Articular chondrocyte of knee joint (primary cell): Measurements from ENCODE around the gene JPT2. TPM values are rescaled to one million over a fixed set of nuclear protein-coding genes. Genes with fewer than 3 reads are reported as not detected.

Experiments used
- small RNA-seq: library from RNA; depleted of rRNA; stranded (forward); fragments of <200 nt; gene quantifications from one replicate; pipeline ENCODE3, GENCODE V24; 2012
- total RNA-seq: library from RNA; depleted of rRNA; stranded (reverse); fragments of >200 nt; gene quantifications from 2 replicates; pipeline ENCODE4 v1.2.3, GENCODE V29; 2012

JPT2 gene
- total RNA-seq = 23.7 and 24.9 TPM in 2 replicates

GRCh38 chr16:1677942-1678499 lies at the start of gene JPT2:
JPT2 (plus strand) TSS chr16:1678279; CDS start chr16:1678313, 34 bp downstream.

GRCh38 chr16:1705688-1706385 lies 27.8 kb downstream of the JPT2 start, which contains the start of gene MAPK8IP3:
MAPK8IP3 (plus strand) TSS chr16:1706195; CDS start chr16:1706340, 145 bp downstream.

Small RNA genes lying within 50 kb of the gene (small RNA-seq; reads per million reads assigned to genes)
- gene MIR3177 = not detected

Other genes with a start within 250 kb of the JPT2 start
- not detected in 2 replicates for gene PERCC1, start 247.2 kb upstream of the JPT2 start, total RNA-seq
- 0.13 and 0.22 TPM in 2 replicates for gene CCDC154, start 233.7 kb upstream of the JPT2 start, total RNA-seq
- gene CLCN7, start 203.3 kb upstream of the JPT2 start, total RNA-seq = 52.8 and 82.3 TPM in 2 replicates
- gene PTX4, start 189.3 kb upstream of the JPT2 start, total RNA-seq = not detected in 2 replicates
- 9.9 and 10.4 TPM in 2 replicates for gene TELO2, start 184.9 kb upstream of the JPT2 start, total RNA-seq
- gene TMEM204, start 144.6 kb upstream of the JPT2 start, total RNA-seq = 10.6 and 11.9 TPM in 2 replicates
- gene IFT140, start 66.2 kb upstream of the JPT2 start, total RNA-seq = 27.3 and 30.7 TPM in 2 replicates
- 8.9 and 9.4 TPM in 2 replicates for gene CRAMP1, start 65.9 kb upstream of the JPT2 start, total RNA-seq
- 33.2 and 35.8 TPM in 2 replicates for gene MAPK8IP3, start 27.9 kb downstream of the JPT2 start, total RNA-seq
- gene NME3, start 93.3 kb downstream of the JPT2 start, total RNA-seq = 21.7 and 29.3 TPM in 2 replicates
- 8.6 and 9.0 TPM in 2 replicates for gene EME2, start 94.5 kb downstream of the JPT2 start, total RNA-seq
- 36.3 and 42.9 TPM in 2 replicates for gene MRPS34, start 94.9 kb downstream of the JPT2 start, total RNA-seq
- gene SPSB3, start 104.3 kb downstream of the JPT2 start, total RNA-seq = 17.4 and 18.9 TPM in 2 replicates
- 43.9 and 44.4 TPM in 2 replicates for gene NUBP2, start 104.7 kb downstream of the JPT2 start, total RNA-seq
- 0.11 TPM in 1 of 2 replicates, not detected in the other for gene IGFALS, start 115.4 kb downstream of the JPT2 start, total RNA-seq
- 14.3 and 23.7 TPM in 2 replicates for gene HAGH, start 148.5 kb downstream of the JPT2 start, total RNA-seq
- 28.1 and 49.4 TPM in 2 replicates for gene FAHD1, start 148.9 kb downstream of the JPT2 start, total RNA-seq
- 0.32 and 0.39 TPM in 2 replicates for gene MEIOB, start 193.9 kb downstream of the JPT2 start, total RNA-seq
- not detected in 2 replicates for gene HS3ST6, start 240.1 kb downstream of the JPT2 start, total RNA-seq